GM12892 (cell line): ENCODE data around the gene TSPYL6.

Source experiments
- POLR2A ChIP-seq: IDR thresholded peaks from 2 replicates; pipeline ENCODE4 v1.6.1; 2011; ENCODE audit warnings: low read depth, low read length, control low read depth
- POLR2AphosphoS5 ChIP-seq: IDR thresholded peaks from 2 replicates; pipeline ENCODE4 v1.6.1; 2011; ENCODE audit warnings: low read depth, low read length, control low read depth
- TAF1 ChIP-seq: IDR thresholded peaks from 2 replicates; pipeline ENCODE4 v1.6.1; 2011; ENCODE audit warnings: low read depth, mild to moderate bottlenecking, control low read depth, low read length, borderline replicate concordance

DNA sequence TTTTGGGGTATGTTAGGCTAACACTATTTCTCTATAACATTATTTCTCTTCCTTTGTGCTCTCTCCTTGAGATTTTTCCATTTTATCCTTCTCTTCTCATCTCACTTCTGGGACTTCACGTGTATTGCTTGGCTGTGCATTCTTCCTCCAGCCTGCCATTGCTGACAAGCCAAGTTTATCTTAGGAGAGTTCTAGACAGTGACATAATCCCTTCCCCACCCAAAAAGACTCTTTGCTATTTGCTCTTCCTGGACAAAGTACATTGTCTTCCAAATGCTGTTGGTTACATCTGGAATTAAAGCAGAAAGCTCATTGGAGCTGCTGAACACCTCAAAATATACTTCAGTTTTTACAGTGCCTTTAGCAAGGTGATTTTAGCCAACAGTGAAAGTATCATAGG, 8.9 kb downstream of the TSPYL6 start:
- TF ChIP-seq POLR2A (no peak), POLR2AphosphoS5 (no peak), TAF1 (no peak)
